ENCODE results near the gene NUCB1.
"Not testable (repeated sequence)": the region's sequence is repeated elsewhere in the genome, so short reads cannot be mapped to it uniquely, and the experiment has no call there.

The NUCB1 gene

DNA sequence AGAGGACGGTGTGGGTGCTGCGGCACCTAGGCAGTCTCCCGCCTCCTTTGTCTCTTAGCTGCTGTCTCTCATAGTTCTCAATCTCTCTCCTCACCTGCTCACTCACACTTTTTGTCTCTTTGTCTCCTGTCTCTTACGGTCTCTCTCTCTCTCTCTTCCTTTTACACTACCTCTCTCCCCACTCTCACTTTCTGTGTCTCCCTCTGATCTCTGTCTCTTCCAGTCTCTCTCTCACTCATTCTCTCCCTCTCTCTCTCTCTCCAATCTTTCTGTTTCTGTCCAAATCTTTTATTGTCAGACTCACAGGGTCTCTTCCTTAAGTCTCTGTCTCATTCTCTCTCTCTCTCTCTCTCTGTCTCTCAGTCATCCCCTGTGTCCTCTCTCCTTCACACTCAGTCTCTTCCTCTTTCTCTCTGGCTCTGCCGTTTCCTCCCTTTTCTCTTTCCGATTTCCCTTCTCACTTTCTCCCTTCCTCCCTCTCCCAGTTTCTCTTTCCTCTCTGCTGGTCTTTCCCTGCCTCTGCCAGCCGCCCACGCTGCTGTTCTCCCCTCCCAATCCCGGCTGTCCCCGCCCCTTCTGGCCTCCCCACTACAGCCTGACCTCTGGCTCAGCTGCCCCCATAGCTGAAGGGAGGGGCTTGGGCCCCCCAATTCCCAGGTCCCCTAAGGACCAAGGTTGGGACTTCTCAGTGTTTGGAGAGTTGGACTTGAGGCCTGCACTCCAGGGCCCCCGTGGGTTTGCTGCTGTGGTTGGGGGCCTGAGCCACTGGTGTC, 31.8 kb upstream of the NUCB1 start, which contains the start of gene PLEKHA4:
Gene PLEKHA4 (minus strand): TSS at position 504 of the 773 bp plus-strand sequence. CDS start 997 bp downstream, outside the sequence.
- peak within 1 kb of the TSS; percentile 64 for H3K4me3 ChIP-seq (ENCODE audit: low read depth, low read length)
- TF ChIP-seq, protein P1, sequence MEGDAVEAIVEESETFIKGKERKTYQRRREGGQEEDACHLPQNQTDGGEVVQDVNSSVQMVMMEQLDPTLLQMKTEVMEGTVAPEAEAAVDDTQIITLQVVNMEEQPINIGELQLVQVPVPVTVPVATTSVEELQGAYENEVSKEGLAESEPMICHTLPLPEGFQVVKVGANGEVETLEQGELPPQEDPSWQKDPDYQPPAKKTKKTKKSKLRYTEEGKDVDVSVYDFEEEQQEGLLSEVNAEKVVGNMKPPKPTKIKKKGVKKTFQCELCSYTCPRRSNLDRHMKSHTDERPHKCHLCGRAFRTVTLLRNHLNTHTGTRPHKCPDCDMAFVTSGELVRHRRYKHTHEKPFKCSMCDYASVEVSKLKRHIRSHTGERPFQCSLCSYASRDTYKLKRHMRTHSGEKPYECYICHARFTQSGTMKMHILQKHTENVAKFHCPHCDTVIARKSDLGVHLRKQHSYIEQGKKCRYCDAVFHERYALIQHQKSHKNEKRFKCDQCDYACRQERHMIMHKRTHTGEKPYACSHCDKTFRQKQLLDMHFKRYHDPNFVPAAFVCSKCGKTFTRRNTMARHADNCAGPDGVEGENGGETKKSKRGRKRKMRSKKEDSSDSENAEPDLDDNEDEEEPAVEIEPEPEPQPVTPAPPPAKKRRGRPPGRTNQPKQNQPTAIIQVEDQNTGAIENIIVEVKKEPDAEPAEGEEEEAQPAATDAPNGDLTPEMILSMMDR (IDR thresholded peaks at IDR 0.05; ENCODE audit: low read depth, low read length): no peak

- TF ChIP-seq, protein P1 (IDR thresholded peaks at IDR 0.05; ENCODE audit: low read depth, low read length): no peak
Measured at GRCh38 chr19:48870048-48870447, 30.1 kb upstream of the NUCB1 start.

DNA sequence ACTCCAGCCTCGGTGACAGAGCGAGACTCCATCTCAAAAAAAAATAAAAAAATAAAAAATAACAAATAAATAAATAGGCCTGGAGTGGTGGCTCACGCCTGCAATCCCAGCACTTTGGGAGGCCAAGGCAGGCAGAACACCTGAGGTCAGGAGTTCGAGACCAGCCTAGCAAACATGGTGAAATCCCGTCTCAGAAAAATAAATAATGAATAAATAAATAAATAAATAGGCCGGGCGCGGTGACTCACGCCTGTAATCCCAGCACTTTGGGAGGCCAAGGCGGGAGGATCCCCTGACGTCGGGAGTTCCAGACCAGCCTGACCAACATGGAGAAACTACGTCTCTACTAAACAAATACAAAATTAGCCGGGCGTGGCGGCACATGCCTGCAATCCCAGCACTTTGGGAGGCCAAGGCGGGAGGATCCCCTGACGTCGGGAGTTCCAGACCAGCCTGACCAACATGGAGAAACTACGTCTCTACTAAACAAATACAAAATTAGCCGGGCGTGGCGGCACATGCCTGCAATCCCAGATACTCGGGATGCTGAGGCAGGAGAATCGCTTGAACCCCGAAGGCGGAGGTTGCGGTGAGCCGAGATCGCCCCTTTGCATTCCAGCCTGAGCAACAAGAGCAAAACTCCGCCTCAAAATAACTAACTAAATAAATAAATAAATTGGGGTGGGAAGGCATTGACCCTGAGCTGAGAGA, 28.5 kb upstream of the NUCB1 start:
- not testable (repeated sequence) for H3K4me3 ChIP-seq (ENCODE audit: low read depth, low read length)

More at GRCh38 chr19:48870048-48870447, 30.1 kb upstream of the NUCB1 start:
- H3K4me3 ChIP-seq (ENCODE audit: low read depth, low read length): no peak overlapping the region

DNA sequence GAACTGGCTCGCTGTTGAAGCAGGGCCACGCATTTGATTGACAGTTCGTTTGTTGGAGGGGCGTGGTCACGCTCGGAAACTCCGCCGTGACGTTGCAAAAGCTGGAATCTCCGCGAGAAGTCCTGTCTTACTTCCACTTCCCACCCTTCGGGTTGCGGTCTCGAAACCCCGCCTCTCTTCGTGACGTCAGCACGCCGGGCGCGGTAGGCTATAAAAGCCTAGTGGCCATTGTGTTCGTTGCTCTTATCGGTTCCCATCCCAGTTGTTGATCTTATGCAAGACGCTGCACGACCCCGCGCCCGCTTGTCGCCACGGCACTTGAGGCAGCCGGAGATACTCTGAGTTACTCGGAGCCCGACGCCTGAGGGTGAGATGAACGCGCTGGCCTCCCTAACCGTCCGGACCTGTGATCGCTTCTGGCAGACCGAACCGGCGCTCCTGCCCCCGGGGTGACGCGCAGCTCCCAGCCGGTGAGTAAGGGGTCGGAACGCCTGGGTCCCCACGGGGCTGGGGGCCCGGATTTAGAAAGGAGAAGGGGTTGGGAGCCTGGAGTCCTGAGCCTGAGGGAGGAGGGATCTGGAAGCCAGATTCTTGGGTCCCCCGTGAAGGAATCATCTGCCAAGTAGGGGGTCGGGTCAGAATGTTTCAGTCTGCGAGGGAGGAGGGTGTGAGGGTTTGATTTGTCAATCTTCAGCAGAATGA, 27.8 kb upstream of the NUCB1 start, which contains the start of gene PPP1R15A:
Gene PPP1R15A (plus strand): TSS at position 240 of the 702 bp plus-strand sequence. CDS start 813 bp downstream, outside the sequence.
- TF ChIP-seq, protein P1 (IDR thresholded peaks at IDR 0.05; ENCODE audit: low read depth, low read length): no peak
- peak within 1 kb of the TSS; percentile 100 for H3K4me3 ChIP-seq (ENCODE audit: low read depth, low read length)

DNA sequence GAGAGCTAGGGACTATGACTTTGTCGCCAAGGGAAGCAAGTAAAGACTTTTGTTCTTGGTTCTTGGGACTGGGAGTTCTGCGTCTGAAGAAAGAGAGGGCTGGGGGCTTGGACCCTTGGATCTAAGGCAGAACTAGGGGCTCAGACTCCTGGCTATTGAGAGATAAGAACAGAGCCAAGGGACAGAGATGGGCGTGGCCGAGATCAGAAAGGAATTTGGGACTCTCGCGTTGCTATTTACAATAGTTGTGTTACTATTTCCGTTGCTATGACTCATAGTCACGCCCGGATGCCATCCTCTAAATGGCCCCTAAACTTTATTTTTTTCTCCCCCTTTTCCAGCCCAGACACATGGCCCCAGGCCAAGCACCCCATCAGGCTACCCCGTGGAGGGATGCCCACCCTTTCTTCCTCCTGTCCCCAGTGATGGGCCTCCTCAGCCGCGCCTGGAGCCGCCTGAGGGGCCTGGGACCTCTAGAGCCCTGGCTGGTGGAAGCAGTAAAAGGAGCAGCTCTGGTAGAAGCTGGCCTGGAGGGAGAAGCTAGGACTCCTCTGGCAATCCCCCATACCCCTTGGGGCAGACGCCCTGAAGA, 27.1 kb upstream of the NUCB1 start:
- TF ChIP-seq, protein P1 (IDR thresholded peaks at IDR 0.05; ENCODE audit: low read depth, low read length): no peak
- peak overlapping the region; percentile 100 for H3K4me3 ChIP-seq (ENCODE audit: low read depth, low read length)

GRCh38 chr19:48873476-48874302, 26.4 kb upstream of the NUCB1 start:
- peak overlapping the region; percentile 100 for H3K4me3 ChIP-seq (ENCODE audit: low read depth, low read length)
- TF ChIP-seq, protein P1 (IDR thresholded peaks at IDR 0.05; ENCODE audit: low read depth, low read length): no peak
